Fibroblast of mammary gland (primary cell): ENCODE measurements around the gene CDKN2AIP.
A peak's percentile ranks its signal among the peaks of the same experiment; 100 is the strongest.

Experiments
- DNase-seq: peaks from one replicate; pipeline ENCODE4 v3.0.0-alpha.2; 2010; ENCODE audit warnings: low read depth
- H3K4me3 ChIP-seq: 2 replicates; pipeline ENCODE4 v1.5.1; 2011; ENCODE audit warnings: low read depth, mild to moderate bottlenecking, low read length, moderate library complexity; ENCODE audit not compliant: control insufficient read depth
- TF ChIP-seq, protein P1 (sequence below): conservative IDR thresholded peaks from 2 replicates; pipeline ENCODE4 v1.5.1; 2011; ENCODE audit warnings: low read depth, low read length, inconsistent platforms; ENCODE audit not compliant: control insufficient read depth, insufficient read depth

The CDKN2AIP gene

DNA sequence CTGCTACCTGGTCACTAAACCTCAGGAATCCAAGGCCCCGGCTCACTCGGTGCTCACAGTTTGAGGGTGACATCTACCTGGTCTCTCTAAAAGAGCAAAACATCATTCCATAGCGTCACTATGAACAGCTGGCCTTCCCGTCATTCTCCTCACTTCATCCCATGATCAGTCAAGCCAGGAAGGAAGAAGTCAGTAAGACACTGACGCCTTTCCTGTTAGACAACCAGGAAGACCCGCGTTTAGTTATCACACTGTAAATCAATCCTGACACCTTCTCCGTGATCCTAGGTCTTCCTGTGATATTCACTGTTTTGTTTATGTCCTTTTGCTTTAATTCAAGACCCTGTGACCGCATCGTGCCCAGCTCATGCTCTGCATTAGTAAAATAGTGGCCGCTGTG, 31.6 kb upstream of the CDKN2AIP start:
- no peak for DNase-seq
- TF ChIP-seq, protein P1, sequence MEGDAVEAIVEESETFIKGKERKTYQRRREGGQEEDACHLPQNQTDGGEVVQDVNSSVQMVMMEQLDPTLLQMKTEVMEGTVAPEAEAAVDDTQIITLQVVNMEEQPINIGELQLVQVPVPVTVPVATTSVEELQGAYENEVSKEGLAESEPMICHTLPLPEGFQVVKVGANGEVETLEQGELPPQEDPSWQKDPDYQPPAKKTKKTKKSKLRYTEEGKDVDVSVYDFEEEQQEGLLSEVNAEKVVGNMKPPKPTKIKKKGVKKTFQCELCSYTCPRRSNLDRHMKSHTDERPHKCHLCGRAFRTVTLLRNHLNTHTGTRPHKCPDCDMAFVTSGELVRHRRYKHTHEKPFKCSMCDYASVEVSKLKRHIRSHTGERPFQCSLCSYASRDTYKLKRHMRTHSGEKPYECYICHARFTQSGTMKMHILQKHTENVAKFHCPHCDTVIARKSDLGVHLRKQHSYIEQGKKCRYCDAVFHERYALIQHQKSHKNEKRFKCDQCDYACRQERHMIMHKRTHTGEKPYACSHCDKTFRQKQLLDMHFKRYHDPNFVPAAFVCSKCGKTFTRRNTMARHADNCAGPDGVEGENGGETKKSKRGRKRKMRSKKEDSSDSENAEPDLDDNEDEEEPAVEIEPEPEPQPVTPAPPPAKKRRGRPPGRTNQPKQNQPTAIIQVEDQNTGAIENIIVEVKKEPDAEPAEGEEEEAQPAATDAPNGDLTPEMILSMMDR: no peak
- H3K4me3 ChIP-seq: no peak overlapping the region

GRCh38 chr4:183413234-183414200, 30.9 kb upstream of the CDKN2AIP start:
- TF ChIP-seq, protein P1: no peak
- no peak for DNase-seq
- H3K4me3 ChIP-seq: no peak overlapping the region

DNA sequence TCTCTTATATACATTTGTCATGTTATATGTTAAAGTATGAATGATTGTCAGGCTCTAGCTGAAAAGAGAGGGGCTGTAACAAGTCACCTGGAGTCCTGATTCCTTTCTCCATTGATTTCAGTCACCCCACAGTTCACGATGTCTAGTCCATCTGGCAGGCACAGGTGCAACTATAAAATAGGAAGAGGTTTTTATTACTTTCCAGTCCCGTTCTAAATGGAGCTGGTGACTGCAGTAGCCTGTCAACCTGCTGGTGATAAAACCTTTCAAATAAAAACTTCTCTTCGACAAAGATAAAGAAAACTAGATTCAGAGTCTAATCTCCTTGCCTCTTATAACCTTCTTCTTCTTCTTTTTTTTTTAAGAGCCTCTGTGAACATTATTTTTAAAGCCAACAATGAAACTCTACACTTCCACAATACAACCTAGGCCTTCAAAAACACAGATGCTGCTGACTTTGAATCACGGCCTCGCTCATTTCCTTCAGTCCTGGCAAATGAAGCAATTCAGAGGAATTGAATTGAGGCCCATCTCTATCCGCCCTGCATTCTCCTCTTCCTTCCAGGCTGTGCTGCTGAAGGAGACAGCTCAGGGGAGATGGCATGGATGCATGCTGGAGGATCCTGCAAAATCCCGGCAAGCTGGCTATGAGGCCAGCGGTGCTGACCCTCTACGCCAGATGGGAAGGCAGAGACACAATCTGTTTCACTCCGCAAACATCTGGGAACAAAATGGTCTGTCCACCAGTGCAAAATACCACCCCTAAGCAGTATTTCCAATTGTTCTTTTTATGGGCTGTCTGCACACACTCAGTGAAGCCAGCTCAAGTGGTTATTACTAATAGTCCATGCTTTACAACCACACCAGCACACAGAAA, 27.3 kb upstream of the CDKN2AIP start:
- H3K4me3 ChIP-seq: no peak overlapping the region
- DNase-seq: no peak
- TF ChIP-seq, protein P1: no peak

DNA sequence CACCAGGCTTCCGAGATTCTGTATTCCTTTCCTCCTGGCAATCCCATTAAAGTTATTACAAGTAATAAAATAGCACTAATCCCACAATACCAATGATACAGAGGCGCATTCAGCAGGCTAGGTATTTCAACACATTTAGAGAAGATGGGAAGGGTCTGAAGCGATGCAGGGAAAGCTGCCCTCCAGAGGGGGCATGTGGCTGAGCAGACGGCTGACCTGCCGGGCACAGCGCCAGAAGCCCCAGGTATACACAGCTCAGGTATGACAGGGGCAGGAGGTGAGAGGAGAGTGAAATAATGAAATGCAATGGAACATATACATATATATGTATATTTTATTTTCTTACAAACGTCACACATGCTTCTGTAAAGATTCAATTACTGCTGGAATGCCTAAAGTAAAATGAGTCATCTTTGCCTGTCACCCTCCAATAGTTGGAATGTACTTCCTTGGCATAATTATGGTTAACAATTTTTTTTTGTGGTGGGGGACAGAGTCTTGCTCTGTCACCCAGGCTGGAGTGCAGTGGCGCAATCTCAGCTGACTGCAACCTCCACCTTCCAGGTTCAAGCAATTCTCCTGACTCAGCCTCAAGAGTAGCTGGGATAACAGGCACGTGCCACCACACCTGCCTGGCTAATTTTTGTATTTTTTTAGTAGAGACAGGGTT, 21.3 kb upstream of the CDKN2AIP start:
- no peak overlapping the region for H3K4me3 ChIP-seq
- peak; percentile 15 for DNase-seq
- TF ChIP-seq, protein P1: no peak

- H3K4me3 ChIP-seq: no peak overlapping the region
- no peak for DNase-seq
- TF ChIP-seq, protein P1: no peak
These were observed 20.2 kb upstream of the CDKN2AIP start for GRCh38 chr4:183424109-183424744.

- TF ChIP-seq, protein P1: no peak
- DNase-seq: no peak
- no peak overlapping the region for H3K4me3 ChIP-seq
These were observed 17.9 kb upstream of the CDKN2AIP start for GRCh38 chr4:183426507-183426906.
